ENCODE data around the gene PPP1R13B.

DNA sequence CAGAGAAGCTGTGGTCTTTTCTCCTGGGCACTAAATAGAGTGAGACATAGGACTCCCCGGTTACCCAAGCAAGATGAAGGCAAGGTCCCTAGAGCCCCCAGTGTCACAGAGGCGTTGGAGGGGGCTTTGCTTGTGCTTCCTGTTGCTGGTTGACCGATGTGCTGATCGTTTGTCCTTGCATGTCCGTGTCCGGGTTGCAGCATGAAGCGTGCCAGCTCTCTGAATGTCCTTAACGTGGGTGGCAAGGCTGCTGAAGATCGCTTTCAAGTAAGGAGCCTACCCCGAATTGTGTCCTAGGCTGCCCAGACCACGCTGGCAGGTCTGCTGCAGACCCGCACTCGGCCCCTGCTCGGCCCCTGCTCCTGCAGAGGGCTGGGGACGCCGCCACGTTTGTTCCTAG, 155.2 kb downstream of the PPP1R13B start:
- TF ChIP-seq POLR2A (IDR thresholded peaks at IDR 0.05) = no peak
- TF ChIP-seq, protein P1, sequence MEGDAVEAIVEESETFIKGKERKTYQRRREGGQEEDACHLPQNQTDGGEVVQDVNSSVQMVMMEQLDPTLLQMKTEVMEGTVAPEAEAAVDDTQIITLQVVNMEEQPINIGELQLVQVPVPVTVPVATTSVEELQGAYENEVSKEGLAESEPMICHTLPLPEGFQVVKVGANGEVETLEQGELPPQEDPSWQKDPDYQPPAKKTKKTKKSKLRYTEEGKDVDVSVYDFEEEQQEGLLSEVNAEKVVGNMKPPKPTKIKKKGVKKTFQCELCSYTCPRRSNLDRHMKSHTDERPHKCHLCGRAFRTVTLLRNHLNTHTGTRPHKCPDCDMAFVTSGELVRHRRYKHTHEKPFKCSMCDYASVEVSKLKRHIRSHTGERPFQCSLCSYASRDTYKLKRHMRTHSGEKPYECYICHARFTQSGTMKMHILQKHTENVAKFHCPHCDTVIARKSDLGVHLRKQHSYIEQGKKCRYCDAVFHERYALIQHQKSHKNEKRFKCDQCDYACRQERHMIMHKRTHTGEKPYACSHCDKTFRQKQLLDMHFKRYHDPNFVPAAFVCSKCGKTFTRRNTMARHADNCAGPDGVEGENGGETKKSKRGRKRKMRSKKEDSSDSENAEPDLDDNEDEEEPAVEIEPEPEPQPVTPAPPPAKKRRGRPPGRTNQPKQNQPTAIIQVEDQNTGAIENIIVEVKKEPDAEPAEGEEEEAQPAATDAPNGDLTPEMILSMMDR (IDR thresholded peaks at IDR 0.05) = no peak
